Measurements from ENCODE around the gene MSH2.
A peak's percentile ranks its signal among the peaks of the same experiment; 100 is the strongest.
"Not testable (repeated sequence)": the region's sequence is repeated elsewhere in the genome, so short reads cannot be mapped to it uniquely, and the experiment has no call there.

Gene MSH2

GRCh38 chr2:47414682-47415458, 11.9 kb downstream of the MSH2 start:
- no peak for DNase-seq

GRCh38 chr2:47420214-47420613, 17.3 kb downstream of the MSH2 start:
- no peak for DNase-seq

- not testable (repeated sequence) for DNase-seq
Measured at GRCh38 chr2:47420683-47421082, 17.7 kb downstream of the MSH2 start.

- peak; percentile 60 for DNase-seq
Measured at GRCh38 chr2:47422016-47422415, 19.1 kb downstream of the MSH2 start.

GRCh38 chr2:47422560-47422959, 19.6 kb downstream of the MSH2 start:
- DNase-seq: peak; percentile 86

- DNase-seq: no peak
Measured at GRCh38 chr2:47426786-47427185, 23.8 kb downstream of the MSH2 start.

GRCh38 chr2:47429795-47430194, 26.8 kb downstream of the MSH2 start:
- DNase-seq: peak; percentile 65

- DNase-seq: not testable (repeated sequence)
Measured at GRCh38 chr2:47433006-47433405, 30.1 kb downstream of the MSH2 start.

- not testable (repeated sequence) for DNase-seq
Measured at GRCh38 chr2:47433445-47433844, 30.5 kb downstream of the MSH2 start.

GRCh38 chr2:47437287-47437686, 34.3 kb downstream of the MSH2 start:
- peak; percentile 16 for DNase-seq

GRCh38 chr2:47438106-47438505, 35.1 kb downstream of the MSH2 start:
- DNase-seq: no peak

- no peak for DNase-seq
Measured at GRCh38 chr2:47438783-47439182, 35.8 kb downstream of the MSH2 start.

GRCh38 chr2:47451790-47452189, 48.8 kb downstream of the MSH2 start:
- no peak for DNase-seq

- DNase-seq: no peak
Measured at GRCh38 chr2:47452761-47453160, 49.8 kb downstream of the MSH2 start.

GRCh38 chr2:47454818-47455217, 51.9 kb downstream of the MSH2 start:
- not testable (repeated sequence) for DNase-seq

GRCh38 chr2:47455411-47455810, 52.5 kb downstream of the MSH2 start:
- no peak for DNase-seq

- DNase-seq: no peak
Measured at GRCh38 chr2:47456851-47457250, 53.9 kb downstream of the MSH2 start.

- DNase-seq: no peak
Measured at GRCh38 chr2:47457268-47457667, 54.3 kb downstream of the MSH2 start.

GRCh38 chr2:47459021-47459420, 56.1 kb downstream of the MSH2 start:
- DNase-seq: no peak

- DNase-seq: no peak
Measured at GRCh38 chr2:47460766-47461165, 57.8 kb downstream of the MSH2 start.

GRCh38 chr2:47471429-47472116, 68.6 kb downstream of the MSH2 start:
- DNase-seq: no peak

GRCh38 chr2:47479863-47480262, 76.9 kb downstream of the MSH2 start:
- no peak for DNase-seq

- DNase-seq: no peak
Measured at GRCh38 chr2:47483191-47483590, 80.2 kb downstream of the MSH2 start.

GRCh38 chr2:47484396-47484795, 81.4 kb downstream of the MSH2 start:
- no peak for DNase-seq

GRCh38 chr2:47485177-47485576, 82.2 kb downstream of the MSH2 start:
- DNase-seq: no peak
